ENCODE data around the gene IGSF9B. TPM values are rescaled to one million over a fixed set of nuclear protein-coding genes. Genes with fewer than 3 reads are reported as not detected.

IGSF9B gene
- total and polyA plus RNA-seq, 4 donors = 0.07 to 0.33 (median 0.09) TPM; not detected in 1

DNA sequence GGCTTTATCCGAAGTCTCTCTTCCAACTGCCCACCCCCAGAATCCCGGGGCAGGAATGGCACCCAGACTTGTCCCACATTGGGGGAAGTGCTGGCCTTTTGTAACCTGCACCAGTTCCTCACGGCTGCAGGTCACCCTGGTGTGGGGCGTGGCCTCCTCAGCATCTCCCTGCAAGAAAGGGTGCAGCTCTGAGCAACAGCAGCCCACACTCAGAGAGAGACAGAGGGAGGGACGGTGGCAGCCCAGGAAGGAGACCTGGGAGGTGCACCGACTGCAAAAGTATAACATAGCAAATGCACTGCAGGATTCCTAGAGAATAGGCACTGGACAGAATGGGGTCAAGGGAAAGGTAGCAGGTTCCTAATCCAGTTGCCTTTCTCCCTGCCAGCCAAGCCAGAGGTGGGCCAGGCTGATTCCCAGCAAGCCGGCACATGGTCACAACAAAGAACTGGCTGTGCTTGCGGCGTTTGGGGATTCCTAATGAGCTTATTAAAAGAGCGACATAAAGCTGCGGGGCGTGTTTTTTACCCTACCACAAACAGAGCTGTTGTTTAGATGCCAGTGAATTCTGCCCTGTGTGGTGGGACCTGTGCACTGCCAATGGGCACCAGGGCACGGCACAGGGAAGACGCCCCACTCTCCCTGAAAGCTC is 18.2 kb upstream of the IGSF9B start:
- H3K4me1 ChIP-seq (ENCODE audit: control insufficient read depth in 4 of 4, insufficient read depth in 4 of 4, low read length in 3 of 4) = no peaks in the 10 kb centered on the region
- no peak overlapping the region for H3K4me3 ChIP-seq (ENCODE audit: low read depth in 1 of 3, low read length in 3 of 3)
- H3K9ac ChIP-seq (ENCODE audit: low read depth in 1 of 2, low read length in 2 of 2) = no peak overlapping the region
- no peak for TF ChIP-seq FOXA2 (IDR thresholded peaks at IDR 0.05)
- no peak for TF ChIP-seq HNF4A (conservative IDR thresholded peaks at IDR 0.05)
- no peak for TF ChIP-seq HNF4G (IDR thresholded peaks at IDR 0.05)
- TF ChIP-seq GABPA (IDR thresholded peaks at IDR 0.05 in 1 of 2, conservative IDR thresholded peaks at IDR 0.05 in 1 of 2) = no peak
- no peak for TF ChIP-seq ATF3 (IDR thresholded peaks at IDR 0.05)
- H3K36me3 ChIP-seq (ENCODE audit: control insufficient read depth in 4 of 4, insufficient read depth in 3 of 4, low read depth in 1 of 4, low read length in 3 of 4) = no peaks in the 10 kb centered on the region
- no peak for DNase-seq (ENCODE audit: low spot score)
- peaks cover 0 to 4% (median 0%) of the 10 kb centered on the region in 4 donors for H3K9me3 ChIP-seq (ENCODE audit: control insufficient read depth in 4 of 4, low read length in 3 of 4)
- no peaks in the 10 kb centered on the region for H3K27me3 ChIP-seq (ENCODE audit: control insufficient read depth in 4 of 4, insufficient read depth in 4 of 4, low read length in 3 of 4)
- WGBS = 72% methylated on average over 14 of the region's 14 CpGs
- no peak overlapping the region for H3K27ac ChIP-seq (ENCODE audit: low read depth in 1 of 2, low read length in 2 of 2)

GRCh38 chr11:133971881-133972280 is 15.1 kb upstream of the IGSF9B start:
- no peaks in the 10 kb centered on the region for H3K36me3 ChIP-seq (ENCODE audit: control insufficient read depth in 4 of 4, insufficient read depth in 3 of 4, low read depth in 1 of 4, low read length in 3 of 4)
- WGBS = 66% methylated on average over 11 of the region's 11 CpGs

More at GRCh38 chr11:133971881-133972280, 15.1 kb upstream of the IGSF9B start:
- H3K4me1 ChIP-seq (ENCODE audit: control insufficient read depth in 4 of 4, insufficient read depth in 4 of 4, low read length in 3 of 4) = no peaks in the 10 kb centered on the region
- no peak overlapping the region for H3K4me3 ChIP-seq (ENCODE audit: low read depth in 1 of 3, low read length in 3 of 3)
- H3K9me3 ChIP-seq (ENCODE audit: control insufficient read depth in 4 of 4, low read length in 3 of 4) = no peaks in the 10 kb centered on the region
- H3K27ac ChIP-seq (ENCODE audit: low read depth in 1 of 2, low read length in 2 of 2) = no peak overlapping the region
- H3K9ac ChIP-seq (ENCODE audit: low read depth in 1 of 2, low read length in 2 of 2) = no peak overlapping the region
- DNase-seq (ENCODE audit: low spot score) = no peak
- peaks cover 0 to 5% (median 1%) of the 10 kb centered on the region in 4 donors for H3K27me3 ChIP-seq (ENCODE audit: control insufficient read depth in 4 of 4, insufficient read depth in 4 of 4, low read length in 3 of 4)
- no peak for TF ChIP-seq ATF3 (IDR thresholded peaks at IDR 0.05)
- TF ChIP-seq SP1 (IDR thresholded peaks at IDR 0.05) = no peak
- no peak for TF ChIP-seq JUND (IDR thresholded peaks at IDR 0.05)
- TF ChIP-seq FOXA2 (IDR thresholded peaks at IDR 0.05) = no peak
- no peak for TF ChIP-seq HNF4A (conservative IDR thresholded peaks at IDR 0.05)
- TF ChIP-seq RXRA (IDR thresholded peaks at IDR 0.05) = no peak
- TF ChIP-seq ZBTB33 (IDR thresholded peaks at IDR 0.05) = no peak
- TF ChIP-seq, protein P1, sequence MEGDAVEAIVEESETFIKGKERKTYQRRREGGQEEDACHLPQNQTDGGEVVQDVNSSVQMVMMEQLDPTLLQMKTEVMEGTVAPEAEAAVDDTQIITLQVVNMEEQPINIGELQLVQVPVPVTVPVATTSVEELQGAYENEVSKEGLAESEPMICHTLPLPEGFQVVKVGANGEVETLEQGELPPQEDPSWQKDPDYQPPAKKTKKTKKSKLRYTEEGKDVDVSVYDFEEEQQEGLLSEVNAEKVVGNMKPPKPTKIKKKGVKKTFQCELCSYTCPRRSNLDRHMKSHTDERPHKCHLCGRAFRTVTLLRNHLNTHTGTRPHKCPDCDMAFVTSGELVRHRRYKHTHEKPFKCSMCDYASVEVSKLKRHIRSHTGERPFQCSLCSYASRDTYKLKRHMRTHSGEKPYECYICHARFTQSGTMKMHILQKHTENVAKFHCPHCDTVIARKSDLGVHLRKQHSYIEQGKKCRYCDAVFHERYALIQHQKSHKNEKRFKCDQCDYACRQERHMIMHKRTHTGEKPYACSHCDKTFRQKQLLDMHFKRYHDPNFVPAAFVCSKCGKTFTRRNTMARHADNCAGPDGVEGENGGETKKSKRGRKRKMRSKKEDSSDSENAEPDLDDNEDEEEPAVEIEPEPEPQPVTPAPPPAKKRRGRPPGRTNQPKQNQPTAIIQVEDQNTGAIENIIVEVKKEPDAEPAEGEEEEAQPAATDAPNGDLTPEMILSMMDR (IDR thresholded peaks at IDR 0.05; ENCODE audit: low read depth, low read length, missing input control) = no peak
- TF ChIP-seq GABPA (IDR thresholded peaks at IDR 0.05 in 1 of 2, conservative IDR thresholded peaks at IDR 0.05 in 1 of 2) = no peak
- TF ChIP-seq MAX (IDR thresholded peaks at IDR 0.05) = no peak
- no peak for TF ChIP-seq HNF4G (IDR thresholded peaks at IDR 0.05)
- TF ChIP-seq YY1 (IDR thresholded peaks at IDR 0.05) = no peak
- TF ChIP-seq, protein P2, sequence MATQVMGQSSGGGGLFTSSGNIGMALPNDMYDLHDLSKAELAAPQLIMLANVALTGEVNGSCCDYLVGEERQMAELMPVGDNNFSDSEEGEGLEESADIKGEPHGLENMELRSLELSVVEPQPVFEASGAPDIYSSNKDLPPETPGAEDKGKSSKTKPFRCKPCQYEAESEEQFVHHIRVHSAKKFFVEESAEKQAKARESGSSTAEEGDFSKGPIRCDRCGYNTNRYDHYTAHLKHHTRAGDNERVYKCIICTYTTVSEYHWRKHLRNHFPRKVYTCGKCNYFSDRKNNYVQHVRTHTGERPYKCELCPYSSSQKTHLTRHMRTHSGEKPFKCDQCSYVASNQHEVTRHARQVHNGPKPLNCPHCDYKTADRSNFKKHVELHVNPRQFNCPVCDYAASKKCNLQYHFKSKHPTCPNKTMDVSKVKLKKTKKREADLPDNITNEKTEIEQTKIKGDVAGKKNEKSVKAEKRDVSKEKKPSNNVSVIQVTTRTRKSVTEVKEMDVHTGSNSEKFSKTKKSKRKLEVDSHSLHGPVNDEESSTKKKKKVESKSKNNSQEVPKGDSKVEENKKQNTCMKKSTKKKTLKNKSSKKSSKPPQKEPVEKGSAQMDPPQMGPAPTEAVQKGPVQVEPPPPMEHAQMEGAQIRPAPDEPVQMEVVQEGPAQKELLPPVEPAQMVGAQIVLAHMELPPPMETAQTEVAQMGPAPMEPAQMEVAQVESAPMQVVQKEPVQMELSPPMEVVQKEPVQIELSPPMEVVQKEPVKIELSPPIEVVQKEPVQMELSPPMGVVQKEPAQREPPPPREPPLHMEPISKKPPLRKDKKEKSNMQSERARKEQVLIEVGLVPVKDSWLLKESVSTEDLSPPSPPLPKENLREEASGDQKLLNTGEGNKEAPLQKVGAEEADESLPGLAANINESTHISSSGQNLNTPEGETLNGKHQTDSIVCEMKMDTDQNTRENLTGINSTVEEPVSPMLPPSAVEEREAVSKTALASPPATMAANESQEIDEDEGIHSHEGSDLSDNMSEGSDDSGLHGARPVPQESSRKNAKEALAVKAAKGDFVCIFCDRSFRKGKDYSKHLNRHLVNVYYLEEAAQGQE (IDR thresholded peaks at IDR 0.05) = no peak
- no peak for TF ChIP-seq RAD21 (IDR thresholded peaks at IDR 0.05)

Measured in liver (tissue), 9 donors.